Panc1 (cell line): ENCODE measurements around the gene DENND5B. TPM values are rescaled to one million over a fixed set of nuclear protein-coding genes. Genes with fewer than 3 reads are reported as not detected.
"Not testable (repeated sequence)": the region's sequence is repeated elsewhere in the genome, so short reads cannot be mapped to it uniquely, and the experiment has no call there.

ENCODE experiments used
- ATAC-seq: fragments of 200-7000 bp; cut with Tn5 transposase; 2 replicates; pipeline ENCODE4 v1.9.1; 2020; ENCODE audit warnings: mild to moderate bottlenecking, moderate library complexity
- BruUV-seq: library from RNA; stranded (reverse); fragments of 400-500 nt; replicated peaks from 2 replicates; lab custom pipeline; 2021; lab: Mats Ljungman, UMichigan
- CTCF ChIA-PET: fragments of 300-600 bp; sonication (Branson Sonifier 250); formaldehyde crosslinking; loops from one replicate; lab custom pipeline; 2022; ENCODE audit warnings: antibody characterized with exemption; lab: Charles Lee
- POLR2A ChIA-PET: fragments of 300-600 bp; sonication (Branson Sonifier 250); formaldehyde crosslinking; loops from one replicate; lab custom pipeline; 2022; ENCODE audit warnings: antibody characterized with exemption; lab: Charles Lee
- DNase-seq: peaks from one replicate; pipeline ENCODE4 v3.0.0-alpha.2; 2010; ENCODE audit warnings: low read depth, low spot score
- H3K27ac ChIP-seq: 2 replicates; pipeline ENCODE4 v1.5.1; 2011; ENCODE audit warnings: mild to moderate bottlenecking, low read length, inconsistent platforms
- H3K27me3 ChIP-seq: fragments of 200-500 bp; sonication (Bioruptor generic); 2 replicates; pipeline ENCODE4 v1.6.0; 2014; ENCODE audit warnings: low read length, inconsistent platforms; ENCODE audit not compliant: control insufficient read depth, insufficient read depth
- H3K36me3 ChIP-seq: fragments of 200-500 bp; sonication (Bioruptor generic); 2 replicates; pipeline ENCODE4 v1.5.1; 2014; ENCODE audit warnings: inconsistent platforms, mild to moderate bottlenecking, low read length, moderate library complexity; ENCODE audit not compliant: control insufficient read depth, insufficient read depth
- H3K4me1 ChIP-seq: 2 replicates; pipeline ENCODE4 v1.5.1; 2011; ENCODE audit warnings: inconsistent platforms, mild to moderate bottlenecking, low read length, moderate library complexity; ENCODE audit not compliant: control insufficient read depth, insufficient read depth
- H3K4me3 ChIP-seq, 2 experiments: 2 replicates each; pipeline ENCODE4 v1.5.1; 2011 to 2012; ENCODE audit warnings: low read depth in 2 of 2, low read length in 2 of 2, mild to moderate bottlenecking in 2 of 2, inconsistent platforms in 1 of 2, moderate library complexity in 1 of 2
- H3K9me3 ChIP-seq: fragments of 200-500 bp; sonication (Bioruptor generic); 2 replicates; pipeline ENCODE4 v1.5.1; 2014; ENCODE audit warnings: low read depth, mild to moderate bottlenecking, inconsistent platforms, low read length, moderate library complexity; ENCODE audit not compliant: control insufficient read depth, insufficient read depth
- POLR2AphosphoS5 ChIP-seq: IDR thresholded peaks from 2 replicates; pipeline ENCODE4 v1.6.1; 2012; ENCODE audit warnings: mild to moderate bottlenecking, low read depth, low read length, moderate library complexity
- SIN3A ChIP-seq: IDR thresholded peaks from 2 replicates; pipeline ENCODE4 v1.6.1; 2012; ENCODE audit warnings: low read depth, mild to moderate bottlenecking, low read length, moderate library complexity, borderline replicate concordance; ENCODE audit not compliant: insufficient read depth
- TCF7L2 ChIP-seq: IDR thresholded peaks from 2 replicates; pipeline ENCODE4 v1.6.1; 2011; ENCODE audit warnings: mild to moderate bottlenecking, low read depth, low read length, inconsistent platforms
- in situ Hi-C: cut with HindIII; loops from 2 replicates; pipeline ENCODE4 v1.10.0; 2016; ENCODE audit warnings: low sequenced_read_pairs, low pct_unique_long_range_greater_than_20kb
- intact Hi-C: fragments of 100-400 bp; cut with micrococcal nuclease; formaldehyde crosslinking; loops from one replicate; pipeline ENCODE4 v1.10.0; 2022; ENCODE audit not compliant: unreplicated experiment
- total RNA-seq: library from RNA; stranded (reverse); gene quantifications from one replicate; pipeline ENCODE4 v1.2.1, GENCODE V29; 2021; ENCODE audit not compliant: unreplicated experiment
- TF ChIP-seq, protein P1 (sequence below), 2 experiments: IDR thresholded peaks; 2 replicates each; pipeline ENCODE4 v1.6.1; 2011 to 2012; ENCODE audit warnings: low read depth in 2 of 2, control low read depth in 1 of 2, low read length in 1 of 2, mild to moderate bottlenecking in 1 of 2, moderate library complexity in 1 of 2; ENCODE audit not compliant: insufficient read depth in 1 of 2
- TF ChIP-seq, protein P2 (sequence below): fragments of 450-650 bp; IDR thresholded peaks from 2 replicates; pipeline ENCODE4 v1.5.1; 2017; ENCODE audit warnings: mild to moderate bottlenecking

Gene DENND5B
- total RNA-seq, 1 experiment from 2014 or later: 36.8 TPM

DNA sequence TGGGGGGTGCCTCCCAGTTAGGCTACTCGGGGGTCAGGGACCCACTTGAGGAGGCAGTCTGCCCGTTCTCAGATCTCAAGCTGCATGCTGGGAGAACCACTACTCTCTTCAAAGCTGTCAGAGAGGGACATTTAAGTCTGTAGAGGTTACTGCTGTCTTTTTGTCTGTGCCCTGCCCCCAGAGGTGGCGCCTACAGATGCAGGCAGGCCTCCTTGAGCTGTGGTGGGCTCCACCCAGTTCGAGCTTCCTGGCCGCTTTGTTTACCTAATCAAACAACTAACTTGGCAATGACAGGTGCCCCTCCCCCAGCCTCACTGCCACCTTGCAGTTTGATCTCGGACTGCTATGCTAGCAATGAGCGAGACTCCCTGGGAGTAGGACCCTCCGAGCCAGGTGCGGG, 35.5 kb downstream of the DENND5B start:
- intact Hi-C loops, POLR2A ChIA-PET, DNase-seq, H3K27ac ChIP-seq, H3K4me3 ChIP-seq, H3K27me3 ChIP-seq, in situ Hi-C loops, CTCF ChIA-PET, BruUV-seq, H3K36me3 ChIP-seq, H3K4me1 ChIP-seq, ATAC-seq: not testable (repeated sequence)
- H3K9me3 ChIP-seq: peaks cover 11% of the 10 kb centered on the region; the same call in 1 of the 2 replicates

DNA sequence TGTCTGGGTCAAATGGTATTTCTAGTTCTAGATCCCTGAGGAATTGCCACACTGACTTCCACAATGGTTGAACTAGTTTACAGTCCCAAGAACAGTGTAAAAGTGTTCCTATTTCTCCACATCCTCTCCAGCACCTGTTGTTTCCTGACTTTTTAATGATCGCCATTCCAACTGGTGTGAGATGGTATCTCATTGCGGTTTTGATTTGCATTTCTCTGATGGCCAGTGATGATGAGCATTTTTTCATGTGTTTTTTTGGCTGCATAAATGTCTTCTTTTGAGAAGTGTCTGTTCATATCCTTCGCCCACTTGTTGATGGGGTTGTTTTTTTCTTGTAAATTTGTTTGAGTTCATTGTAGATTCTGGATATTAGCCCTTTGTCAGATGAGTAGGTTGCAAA, 40.3 kb downstream of the DENND5B start:
- H3K4me1 ChIP-seq, ATAC-seq, H3K4me3 ChIP-seq, H3K9me3 ChIP-seq, CTCF ChIA-PET, H3K27ac ChIP-seq, intact Hi-C loops, in situ Hi-C loops, H3K27me3 ChIP-seq, DNase-seq, H3K36me3 ChIP-seq, POLR2A ChIA-PET: not testable (repeated sequence)
- TSS peak; percentile 27 for BruUV-seq

DNA sequence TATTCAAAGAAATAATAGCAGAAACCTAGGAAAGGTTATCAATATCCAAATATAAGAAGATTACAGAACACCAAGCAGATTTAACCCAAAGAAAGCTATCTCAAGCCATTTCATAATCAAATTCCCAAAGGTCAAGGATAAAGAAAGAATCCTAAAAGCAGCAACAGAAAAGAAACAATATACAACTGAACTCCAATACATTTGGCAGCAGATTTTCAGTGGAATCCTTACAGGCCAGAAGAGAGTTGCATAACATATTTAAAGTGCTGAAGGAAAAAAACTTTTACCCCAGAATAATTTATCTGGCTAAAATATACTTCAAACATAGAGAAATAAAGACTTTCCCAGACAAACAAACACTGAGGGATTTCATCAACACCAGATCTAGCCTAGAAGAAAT, 54.3 kb downstream of the DENND5B start:
- ATAC-seq (no peak), DNase-seq (no peak)
- intact Hi-C loops (loop anchor here (10.0 kb wide), 1 partner anchor 48 kb away; no protein-coding TSS in a partner anchor), in situ Hi-C loops (no loop called here)
- ChIA-PET CTCF (no interaction called here), POLR2A (no interaction called here)
- Histone ChIP-seq H3K27ac (no peak overlapping the region), H3K4me3 (no peak overlapping the region), H3K36me3 (no peaks in the 10 kb centered on the region), H3K9me3 (no peaks in the 10 kb centered on the region; the same call in 1 of the 2 replicates), H3K27me3 (no peaks in the 10 kb centered on the region), H3K4me1 (peaks cover 4% of the 10 kb centered on the region; the same call in 1 of the 2 replicates)
- BruUV-seq: no TSS peak
- TF ChIP-seq, protein P1, sequence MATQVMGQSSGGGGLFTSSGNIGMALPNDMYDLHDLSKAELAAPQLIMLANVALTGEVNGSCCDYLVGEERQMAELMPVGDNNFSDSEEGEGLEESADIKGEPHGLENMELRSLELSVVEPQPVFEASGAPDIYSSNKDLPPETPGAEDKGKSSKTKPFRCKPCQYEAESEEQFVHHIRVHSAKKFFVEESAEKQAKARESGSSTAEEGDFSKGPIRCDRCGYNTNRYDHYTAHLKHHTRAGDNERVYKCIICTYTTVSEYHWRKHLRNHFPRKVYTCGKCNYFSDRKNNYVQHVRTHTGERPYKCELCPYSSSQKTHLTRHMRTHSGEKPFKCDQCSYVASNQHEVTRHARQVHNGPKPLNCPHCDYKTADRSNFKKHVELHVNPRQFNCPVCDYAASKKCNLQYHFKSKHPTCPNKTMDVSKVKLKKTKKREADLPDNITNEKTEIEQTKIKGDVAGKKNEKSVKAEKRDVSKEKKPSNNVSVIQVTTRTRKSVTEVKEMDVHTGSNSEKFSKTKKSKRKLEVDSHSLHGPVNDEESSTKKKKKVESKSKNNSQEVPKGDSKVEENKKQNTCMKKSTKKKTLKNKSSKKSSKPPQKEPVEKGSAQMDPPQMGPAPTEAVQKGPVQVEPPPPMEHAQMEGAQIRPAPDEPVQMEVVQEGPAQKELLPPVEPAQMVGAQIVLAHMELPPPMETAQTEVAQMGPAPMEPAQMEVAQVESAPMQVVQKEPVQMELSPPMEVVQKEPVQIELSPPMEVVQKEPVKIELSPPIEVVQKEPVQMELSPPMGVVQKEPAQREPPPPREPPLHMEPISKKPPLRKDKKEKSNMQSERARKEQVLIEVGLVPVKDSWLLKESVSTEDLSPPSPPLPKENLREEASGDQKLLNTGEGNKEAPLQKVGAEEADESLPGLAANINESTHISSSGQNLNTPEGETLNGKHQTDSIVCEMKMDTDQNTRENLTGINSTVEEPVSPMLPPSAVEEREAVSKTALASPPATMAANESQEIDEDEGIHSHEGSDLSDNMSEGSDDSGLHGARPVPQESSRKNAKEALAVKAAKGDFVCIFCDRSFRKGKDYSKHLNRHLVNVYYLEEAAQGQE (IDR thresholded peaks at IDR 0.05; ENCODE audit: insufficient read depth in 1 of 2, low read depth in 2 of 2, low read length in 1 of 2): no peak
- TF ChIP-seq, protein P2, sequence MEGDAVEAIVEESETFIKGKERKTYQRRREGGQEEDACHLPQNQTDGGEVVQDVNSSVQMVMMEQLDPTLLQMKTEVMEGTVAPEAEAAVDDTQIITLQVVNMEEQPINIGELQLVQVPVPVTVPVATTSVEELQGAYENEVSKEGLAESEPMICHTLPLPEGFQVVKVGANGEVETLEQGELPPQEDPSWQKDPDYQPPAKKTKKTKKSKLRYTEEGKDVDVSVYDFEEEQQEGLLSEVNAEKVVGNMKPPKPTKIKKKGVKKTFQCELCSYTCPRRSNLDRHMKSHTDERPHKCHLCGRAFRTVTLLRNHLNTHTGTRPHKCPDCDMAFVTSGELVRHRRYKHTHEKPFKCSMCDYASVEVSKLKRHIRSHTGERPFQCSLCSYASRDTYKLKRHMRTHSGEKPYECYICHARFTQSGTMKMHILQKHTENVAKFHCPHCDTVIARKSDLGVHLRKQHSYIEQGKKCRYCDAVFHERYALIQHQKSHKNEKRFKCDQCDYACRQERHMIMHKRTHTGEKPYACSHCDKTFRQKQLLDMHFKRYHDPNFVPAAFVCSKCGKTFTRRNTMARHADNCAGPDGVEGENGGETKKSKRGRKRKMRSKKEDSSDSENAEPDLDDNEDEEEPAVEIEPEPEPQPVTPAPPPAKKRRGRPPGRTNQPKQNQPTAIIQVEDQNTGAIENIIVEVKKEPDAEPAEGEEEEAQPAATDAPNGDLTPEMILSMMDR: no peak
- no peak for TF ChIP-seq POLR2AphosphoS5
- no peak for TF ChIP-seq TCF7L2
- no peak for TF ChIP-seq SIN3A
